Transverse colon (tissue), 4 donors: ENCODE results near the gene CACNA1C. TPM values are rescaled to one million over a fixed set of nuclear protein-coding genes. Genes with fewer than 3 reads are reported as not detected.

Experiments used
- DNase-seq: peaks from one replicate; pipeline ENCODE4 v3.0.0-alpha.2; 2019
- H3K27ac ChIP-seq, 4 donors: fragments of 200-600 bp; sonication (generic); 2 replicates each; pipeline ENCODE4 v1.5.1; 2016 to 2018; ENCODE audit warnings: inconsistent platforms in 4 of 4
- H3K27me3 ChIP-seq: fragments of 200-600 bp; sonication (generic); 2 replicates; pipeline ENCODE4 v1.5.1; 2017; ENCODE audit warnings: inconsistent platforms
- H3K36me3 ChIP-seq, 4 donors: fragments of 200-600 bp; sonication (generic); 2 replicates each; pipeline ENCODE4 v1.5.1; 2017 to 2019; ENCODE audit warnings: inconsistent platforms in 4 of 4
- H3K4me1 ChIP-seq, 4 donors: fragments of 200-600 bp; sonication (generic); 2 replicates each; pipeline ENCODE4 v1.5.1; 2017 to 2020; ENCODE audit warnings: inconsistent platforms in 4 of 4
- H3K4me3 ChIP-seq, 4 donors: fragments of 200-600 bp; sonication (generic); 1 replicate in 1 of 4; 2 replicates in 3 of 4; pipeline versions ENCODE4 v1.5.1 to v1.6.1; 2017 to 2019; ENCODE audit warnings: inconsistent platforms in 4 of 4
- H3K9me3 ChIP-seq, 2 donors: fragments of 200-600 bp; sonication (generic); 2 replicates each; pipeline ENCODE4 v1.5.1; 2017 to 2019; ENCODE audit warnings: inconsistent platforms in 2 of 2
- EP300 ChIP-seq: sonication (generic); formaldehyde crosslinking; IDR thresholded peaks from one replicate; pipeline ENCODE4 v1.6.1; 2017; ENCODE audit warnings: antibody characterized with exemption, low read depth
- POLR2A ChIP-seq: fragments of 450-650 bp; IDR thresholded peaks from one replicate; pipeline ENCODE4 v1.6.1; 2016; ENCODE audit warnings: antibody characterized with exemption, mild to moderate bottlenecking, moderate library complexity
- POLR2AphosphoS5 ChIP-seq, 3 donors: sonication (generic); formaldehyde crosslinking; IDR thresholded peaks; one replicate each; pipeline ENCODE4 v1.6.1; 2016; ENCODE audit warnings: antibody characterized with exemption in 3 of 3
- WGBS, 2 donors: methylation state at CpG; one replicate each; pipeline ENCODE4 v1.1.5; 2018; ENCODE audit warnings: low coverage in 1 of 2; 5-methylcytosine and 5-hydroxymethylcytosine counted together
- in situ Hi-C, 4 donors: fragments of 200-750 bp; cut with MboI; loops; one replicate each; pipeline versions ENCODE4 v1.15.0 to v1.15.1; 2017; ENCODE audit warnings: low sequenced_read_pairs in 3 of 4, low pct_ligation_motif_present in 1 of 4, low pct_unique_long_range_greater_than_20kb in 1 of 4
- intact Hi-C: fragments of 100-400 bp; cut with DNase I; formaldehyde crosslinking; loops from one replicate; pipeline ENCODE4 v1.15.1; 2023; ENCODE audit warnings: low total_unique reads
- total RNA-seq, 4 donors: library from RNA; depleted of rRNA; stranded (reverse); fragments of >200 nt; gene quantifications; one replicate each; pipeline ENCODE4 v1.1.0, GENCODE V29; 2016
- TF ChIP-seq, protein P1 (sequence below), 5 experiments: fragments of 200-600 bp in 3 of 5; fragments of 450-650 bp in 2 of 5; sonication (generic) in 3 of 5; IDR thresholded peaks; 1 replicate in 2 of 5; 2 replicates in 3 of 5; pipeline ENCODE4 v1.5.1; 2016 to 2017; ENCODE audit warnings: antibody characterized with exemption in 5 of 5, inconsistent platforms in 3 of 5, mild to moderate bottlenecking in 2 of 5, moderate library complexity in 1 of 5

Gene CACNA1C
- total RNA-seq, 4 donors from 2014 or later: 18.8 to 35.2 (median 24.8) TPM

DNA sequence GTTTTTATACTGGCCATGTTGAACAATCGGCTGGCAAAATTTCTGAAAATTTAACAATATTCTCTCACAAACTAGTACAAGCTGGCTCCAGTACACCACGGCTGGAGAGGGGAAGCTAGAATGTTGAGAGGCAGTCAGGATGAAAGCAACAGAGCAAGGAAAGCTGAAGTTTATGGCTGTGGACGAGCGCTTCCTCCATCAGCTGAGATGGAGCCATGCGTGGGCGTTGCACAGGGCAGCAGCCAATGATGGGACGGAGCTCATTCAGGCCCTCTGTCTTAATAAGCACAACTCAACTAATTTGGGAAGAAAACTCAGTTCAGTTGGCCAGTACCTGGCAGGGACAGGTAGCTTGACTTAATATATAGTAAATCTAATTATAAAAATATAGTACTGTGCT is 34.4 kb upstream of the CACNA1C start:
- WGBS, 2 donors: 63 to 77% methylated on average over 6 to 7 of the region's 7 CpGs
- H3K9me3 ChIP-seq: no peaks in the 10 kb centered on the region
- H3K27ac ChIP-seq: peak overlapping the region in 3 of 4 donors; percentile 1 to 58 (median 25)
- no peak for DNase-seq
- H3K4me1 ChIP-seq: peaks cover 0 to 30% (median 4%) of the 10 kb centered on the region in 4 donors
- H3K4me3 ChIP-seq: no peak overlapping the region
- in situ Hi-C loops: no loop called here
- TF ChIP-seq POLR2A: no peak
- TF ChIP-seq, protein P1, sequence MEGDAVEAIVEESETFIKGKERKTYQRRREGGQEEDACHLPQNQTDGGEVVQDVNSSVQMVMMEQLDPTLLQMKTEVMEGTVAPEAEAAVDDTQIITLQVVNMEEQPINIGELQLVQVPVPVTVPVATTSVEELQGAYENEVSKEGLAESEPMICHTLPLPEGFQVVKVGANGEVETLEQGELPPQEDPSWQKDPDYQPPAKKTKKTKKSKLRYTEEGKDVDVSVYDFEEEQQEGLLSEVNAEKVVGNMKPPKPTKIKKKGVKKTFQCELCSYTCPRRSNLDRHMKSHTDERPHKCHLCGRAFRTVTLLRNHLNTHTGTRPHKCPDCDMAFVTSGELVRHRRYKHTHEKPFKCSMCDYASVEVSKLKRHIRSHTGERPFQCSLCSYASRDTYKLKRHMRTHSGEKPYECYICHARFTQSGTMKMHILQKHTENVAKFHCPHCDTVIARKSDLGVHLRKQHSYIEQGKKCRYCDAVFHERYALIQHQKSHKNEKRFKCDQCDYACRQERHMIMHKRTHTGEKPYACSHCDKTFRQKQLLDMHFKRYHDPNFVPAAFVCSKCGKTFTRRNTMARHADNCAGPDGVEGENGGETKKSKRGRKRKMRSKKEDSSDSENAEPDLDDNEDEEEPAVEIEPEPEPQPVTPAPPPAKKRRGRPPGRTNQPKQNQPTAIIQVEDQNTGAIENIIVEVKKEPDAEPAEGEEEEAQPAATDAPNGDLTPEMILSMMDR (IDR thresholded peaks at IDR 0.05): no peak
- no peak for TF ChIP-seq POLR2AphosphoS5 (IDR thresholded peaks at IDR 0.05)
- no peak for TF ChIP-seq EP300
- H3K36me3 ChIP-seq: no peaks in the 10 kb centered on the region
- no peaks in the 10 kb centered on the region for H3K27me3 ChIP-seq
- intact Hi-C loops: no loop called here

GRCh38 chr12:2019126-2019525 is 33.7 kb upstream of the CACNA1C start:
- no peaks in the 10 kb centered on the region for H3K9me3 ChIP-seq
- no peak for TF ChIP-seq POLR2AphosphoS5 (IDR thresholded peaks at IDR 0.05)
- TF ChIP-seq, protein P1 (IDR thresholded peaks at IDR 0.05): no peak
- TF ChIP-seq POLR2A: no peak
- TF ChIP-seq EP300: no peak
- intact Hi-C loops: no loop called here
- in situ Hi-C loops: no loop called here
- H3K4me1 ChIP-seq: peaks cover 0 to 22% (median 2%) of the 10 kb centered on the region in 4 donors
- no peak for DNase-seq
- no peaks in the 10 kb centered on the region for H3K36me3 ChIP-seq
- H3K27ac ChIP-seq: no peak overlapping the region
- 60 to 84% methylated on average over 1 to 2 of the region's 2 CpGs for WGBS, 2 donors
- H3K4me3 ChIP-seq: no peak overlapping the region
- no peaks in the 10 kb centered on the region for H3K27me3 ChIP-seq

GRCh38 chr12:2020511-2020910 is 32.3 kb upstream of the CACNA1C start:
- in situ Hi-C loops (no loop called here), intact Hi-C loops (no loop called here)
- Histone ChIP-seq H3K27ac (no peak overlapping the region), H3K27me3 (no peaks in the 10 kb centered on the region), H3K4me1 (peaks cover 0 to 12% (median 0%) of the 10 kb centered on the region in 4 donors), H3K36me3 (no peaks in the 10 kb centered on the region), H3K4me3 (no peak overlapping the region), H3K9me3 (no peaks in the 10 kb centered on the region)
- 95 to 96% methylated on average over 3 of the region's 3 CpGs for WGBS, 2 donors
- no peak for TF ChIP-seq EP300
- no peak for TF ChIP-seq POLR2A
- TF ChIP-seq, protein P1 (IDR thresholded peaks at IDR 0.05): no peak
- no peak for TF ChIP-seq POLR2AphosphoS5 (IDR thresholded peaks at IDR 0.05)
- no peak for DNase-seq

- H3K4me1 ChIP-seq: peaks cover 0 to 5% (median 0%) of the 10 kb centered on the region in 4 donors
- no peak for TF ChIP-seq EP300
- TF ChIP-seq POLR2AphosphoS5 (IDR thresholded peaks at IDR 0.05): no peak
- TF ChIP-seq POLR2A: no peak
- TF ChIP-seq, protein P1 (IDR thresholded peaks at IDR 0.05): no peak
- DNase-seq: no peak
- no peaks in the 10 kb centered on the region for H3K27me3 ChIP-seq
- intact Hi-C loops: no loop called here
- WGBS, 2 donors: 27 to 42% methylated on average over 2 to 3 of the region's 3 CpGs
- no peaks in the 10 kb centered on the region for H3K9me3 ChIP-seq
- in situ Hi-C loops: no loop called here
- no peaks in the 10 kb centered on the region for H3K36me3 ChIP-seq
- no peak overlapping the region for H3K4me3 ChIP-seq
- H3K27ac ChIP-seq: peak overlapping the region in 1 of 4 donors; percentile 4
These were observed 29.4 kb upstream of the CACNA1C start for GRCh38 chr12:2023365-2023764.
